ENCODE results near the gene IL22RA2.

DNA sequence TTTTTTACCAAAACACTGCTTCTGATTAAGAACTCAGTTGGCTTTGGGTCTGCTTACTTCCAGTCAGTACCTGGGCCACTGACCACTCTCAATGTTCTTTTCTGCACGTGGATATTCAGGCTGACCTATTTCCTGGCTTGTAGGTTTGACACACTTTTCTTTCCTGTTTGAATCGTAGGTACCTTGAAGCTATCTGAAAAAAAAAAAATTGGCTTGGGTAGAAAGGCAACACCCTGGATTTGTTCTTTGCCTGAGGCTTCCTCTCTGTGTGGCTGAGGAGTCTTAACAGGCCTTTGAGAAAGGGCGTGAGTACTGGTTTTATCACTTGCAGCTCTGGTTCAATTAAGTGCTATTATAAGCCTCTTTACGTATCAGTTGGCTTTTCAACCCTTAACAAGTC is 68.1 kb downstream of the IL22RA2 start:
- TF ChIP-seq, protein P1, sequence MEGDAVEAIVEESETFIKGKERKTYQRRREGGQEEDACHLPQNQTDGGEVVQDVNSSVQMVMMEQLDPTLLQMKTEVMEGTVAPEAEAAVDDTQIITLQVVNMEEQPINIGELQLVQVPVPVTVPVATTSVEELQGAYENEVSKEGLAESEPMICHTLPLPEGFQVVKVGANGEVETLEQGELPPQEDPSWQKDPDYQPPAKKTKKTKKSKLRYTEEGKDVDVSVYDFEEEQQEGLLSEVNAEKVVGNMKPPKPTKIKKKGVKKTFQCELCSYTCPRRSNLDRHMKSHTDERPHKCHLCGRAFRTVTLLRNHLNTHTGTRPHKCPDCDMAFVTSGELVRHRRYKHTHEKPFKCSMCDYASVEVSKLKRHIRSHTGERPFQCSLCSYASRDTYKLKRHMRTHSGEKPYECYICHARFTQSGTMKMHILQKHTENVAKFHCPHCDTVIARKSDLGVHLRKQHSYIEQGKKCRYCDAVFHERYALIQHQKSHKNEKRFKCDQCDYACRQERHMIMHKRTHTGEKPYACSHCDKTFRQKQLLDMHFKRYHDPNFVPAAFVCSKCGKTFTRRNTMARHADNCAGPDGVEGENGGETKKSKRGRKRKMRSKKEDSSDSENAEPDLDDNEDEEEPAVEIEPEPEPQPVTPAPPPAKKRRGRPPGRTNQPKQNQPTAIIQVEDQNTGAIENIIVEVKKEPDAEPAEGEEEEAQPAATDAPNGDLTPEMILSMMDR (IDR thresholded peaks at IDR 0.05), result no peak
- TF ChIP-seq EP300 (IDR thresholded peaks at IDR 0.05), result no peak
- no peak for TF ChIP-seq POLR2A (IDR thresholded peaks at IDR 0.05; ENCODE audit: low read depth)
- no peak for TF ChIP-seq POLR2AphosphoS5 (IDR thresholded peaks at IDR 0.05)
